ENCODE measurements around the gene CSNK2A2.

DNA sequence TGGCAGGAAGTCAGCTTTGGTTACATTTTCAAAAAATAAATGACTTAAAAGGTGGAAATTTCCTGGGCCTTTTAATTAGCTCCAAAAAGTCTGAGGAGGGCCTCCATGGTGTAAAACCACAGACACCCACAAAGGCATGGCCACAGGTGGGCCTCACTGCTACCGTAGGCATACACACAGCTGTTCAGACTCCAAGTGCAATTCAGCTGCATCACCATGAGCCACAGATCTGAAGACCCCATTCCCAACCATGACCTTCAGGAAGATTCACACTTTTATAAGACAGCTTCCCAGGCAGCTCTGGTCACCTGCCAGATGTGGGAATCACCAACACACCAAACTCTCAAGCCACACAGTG, 20.6 kb downstream of the CSNK2A2 start:
- TF ChIP-seq, protein P1, sequence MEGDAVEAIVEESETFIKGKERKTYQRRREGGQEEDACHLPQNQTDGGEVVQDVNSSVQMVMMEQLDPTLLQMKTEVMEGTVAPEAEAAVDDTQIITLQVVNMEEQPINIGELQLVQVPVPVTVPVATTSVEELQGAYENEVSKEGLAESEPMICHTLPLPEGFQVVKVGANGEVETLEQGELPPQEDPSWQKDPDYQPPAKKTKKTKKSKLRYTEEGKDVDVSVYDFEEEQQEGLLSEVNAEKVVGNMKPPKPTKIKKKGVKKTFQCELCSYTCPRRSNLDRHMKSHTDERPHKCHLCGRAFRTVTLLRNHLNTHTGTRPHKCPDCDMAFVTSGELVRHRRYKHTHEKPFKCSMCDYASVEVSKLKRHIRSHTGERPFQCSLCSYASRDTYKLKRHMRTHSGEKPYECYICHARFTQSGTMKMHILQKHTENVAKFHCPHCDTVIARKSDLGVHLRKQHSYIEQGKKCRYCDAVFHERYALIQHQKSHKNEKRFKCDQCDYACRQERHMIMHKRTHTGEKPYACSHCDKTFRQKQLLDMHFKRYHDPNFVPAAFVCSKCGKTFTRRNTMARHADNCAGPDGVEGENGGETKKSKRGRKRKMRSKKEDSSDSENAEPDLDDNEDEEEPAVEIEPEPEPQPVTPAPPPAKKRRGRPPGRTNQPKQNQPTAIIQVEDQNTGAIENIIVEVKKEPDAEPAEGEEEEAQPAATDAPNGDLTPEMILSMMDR (IDR thresholded peaks at IDR 0.05): no peak
- TF ChIP-seq EZH2 (IDR thresholded peaks at IDR 0.05): no peak
